HG02970 (cell line): ENCODE data around the gene UVSSA.

Experiments used
- ATAC-seq: cut with Tn5 transposase; IDR thresholded peaks from one replicate; pipeline ENCODE4 v1.9.1; 2021; ENCODE audit warnings: mild to moderate bottlenecking, moderate library complexity, moderate number of reproducible peaks; ENCODE audit not compliant: unreplicated experiment, low FRiP score

Gene UVSSA

GRCh38 chr4:1345903-1346780 is 866 bp upstream of the UVSSA start:
- ATAC-seq = peak; percentile 2

- no peak for ATAC-seq
Measured at GRCh38 chr4:1347410-1347864, 429 bp downstream of the UVSSA start.

- no peak for ATAC-seq
Measured at GRCh38 chr4:1348014-1348513, 1.1 kb downstream of the UVSSA start.

- no peak for ATAC-seq
Measured at GRCh38 chr4:1348746-1349145, 1.7 kb downstream of the UVSSA start.

GRCh38 chr4:1349359-1350168 is 2.6 kb downstream of the UVSSA start:
- ATAC-seq = no peak

- ATAC-seq = no peak
Measured at GRCh38 chr4:1350169-1350520, 3.1 kb downstream of the UVSSA start.

GRCh38 chr4:1351854-1352566 is 5.0 kb downstream of the UVSSA start:
- no peak for ATAC-seq

GRCh38 chr4:1352567-1352900 is 5.5 kb downstream of the UVSSA start:
- no peak for ATAC-seq

GRCh38 chr4:1353186-1354055 is 6.4 kb downstream of the UVSSA start:
- no peak for ATAC-seq

GRCh38 chr4:1354136-1354982 is 7.4 kb downstream of the UVSSA start:
- ATAC-seq = no peak

- ATAC-seq = no peak
Measured at GRCh38 chr4:1354983-1355275, 7.9 kb downstream of the UVSSA start.

- ATAC-seq = no peak
Measured at GRCh38 chr4:1355378-1355777, 8.4 kb downstream of the UVSSA start.

- no peak for ATAC-seq
Measured at GRCh38 chr4:1356181-1356998, 9.4 kb downstream of the UVSSA start.

- ATAC-seq = no peak
Measured at GRCh38 chr4:1357356-1358248, 10.6 kb downstream of the UVSSA start.

- no peak for ATAC-seq
Measured at GRCh38 chr4:1358421-1359143, 11.6 kb downstream of the UVSSA start.

- no peak for ATAC-seq
Measured at GRCh38 chr4:1359144-1359501, 12.1 kb downstream of the UVSSA start.

GRCh38 chr4:1359976-1360375 is 13.0 kb downstream of the UVSSA start:
- no peak for ATAC-seq
